Activated T-cell treated with anti-CD3 and anti-CD28 coated beads for 4 hours (primary cell): ENCODE data around the gene KLF3.

Experiments used
- DNase-seq: peaks from one replicate; pipeline ENCODE4 v3.0.0-alpha.2; 2020

The KLF3 gene

DNA sequence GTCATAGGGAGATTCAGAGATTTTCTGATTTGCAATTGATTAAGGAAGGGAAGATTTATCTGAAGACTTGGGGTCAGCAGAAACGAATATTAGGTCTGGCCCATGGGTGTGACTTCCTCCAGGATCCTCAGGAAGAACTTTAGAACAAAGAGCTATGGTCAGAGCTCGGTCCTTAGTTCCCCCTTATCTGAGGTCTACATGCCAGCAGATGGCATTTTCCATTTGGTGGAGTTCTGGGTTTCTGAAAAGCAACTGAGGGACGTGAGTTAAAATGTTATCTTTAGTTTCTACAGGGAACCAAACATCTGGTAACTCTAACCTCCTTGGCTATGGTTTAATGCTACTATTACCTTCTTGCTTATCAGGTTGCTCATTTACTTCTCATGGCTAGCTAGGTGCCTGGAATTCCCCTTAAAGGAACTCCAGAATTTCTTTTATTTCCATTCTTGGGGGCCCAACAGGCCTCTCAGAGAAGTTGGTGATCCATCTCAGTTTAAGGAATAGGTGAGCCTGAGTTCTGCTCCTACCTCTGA, 40.7 kb downstream of the KLF3 start:
- no peak for DNase-seq

- DNase-seq = no peak
Measured at GRCh38 chr4:38706301-38706700, 42.3 kb downstream of the KLF3 start.

DNA sequence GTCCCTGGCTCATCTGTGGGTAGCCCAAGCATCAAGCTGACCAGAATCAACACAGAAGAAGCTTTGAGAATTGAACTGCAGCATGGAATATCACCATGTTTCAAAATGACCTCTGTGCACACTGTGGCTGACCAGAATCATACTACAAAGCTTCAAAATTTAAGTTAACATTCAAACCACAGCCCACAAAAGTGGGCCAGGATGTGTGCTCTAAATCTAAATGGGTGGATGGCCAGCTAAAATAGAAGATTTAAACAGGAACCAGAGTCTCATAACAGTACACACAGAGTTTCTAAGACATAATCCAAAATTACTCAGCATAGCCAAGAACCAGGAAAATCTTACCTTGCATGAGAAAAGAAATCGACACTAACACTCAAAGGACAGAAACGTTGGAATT, 46.1 kb downstream of the KLF3 start:
- no peak for DNase-seq

DNA sequence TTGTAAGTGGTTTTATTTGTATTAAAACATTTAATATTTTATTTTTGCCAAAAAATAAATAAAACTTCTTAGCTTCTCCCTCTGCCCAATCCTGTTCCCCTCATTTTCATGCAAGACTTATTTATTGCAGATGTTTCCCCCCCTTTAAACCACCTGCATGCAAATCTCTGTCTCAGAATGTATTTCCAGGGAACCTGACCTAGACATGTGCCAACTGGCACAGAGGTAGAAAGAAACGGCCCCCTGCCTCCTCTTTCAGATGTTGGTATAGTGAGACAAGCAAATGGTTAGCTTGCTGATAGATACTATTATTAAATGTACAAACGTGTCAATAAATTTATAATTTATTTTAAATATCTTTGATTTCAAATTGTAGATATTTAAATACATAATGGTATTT, 47.1 kb downstream of the KLF3 start:
- DNase-seq = no peak

DNA sequence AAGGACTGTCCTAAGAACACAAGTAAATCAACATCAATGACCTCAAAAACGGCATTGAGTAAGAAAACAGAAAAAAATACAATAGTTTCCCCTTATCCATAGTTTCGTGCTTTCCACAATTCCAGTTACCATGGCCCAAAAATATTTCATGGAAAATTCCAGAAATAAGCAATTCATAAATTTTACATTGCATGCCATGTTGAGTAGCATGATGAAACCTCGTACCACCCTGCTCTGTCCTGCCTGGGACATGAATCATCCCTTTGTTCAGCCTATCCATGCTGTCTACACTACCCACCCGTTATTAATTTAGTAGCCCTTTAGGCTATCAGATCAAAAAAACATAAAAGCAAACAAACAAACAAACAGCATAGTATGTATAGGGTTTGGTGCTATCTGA, 51.1 kb downstream of the KLF3 start:
- DNase-seq = no peak

DNA sequence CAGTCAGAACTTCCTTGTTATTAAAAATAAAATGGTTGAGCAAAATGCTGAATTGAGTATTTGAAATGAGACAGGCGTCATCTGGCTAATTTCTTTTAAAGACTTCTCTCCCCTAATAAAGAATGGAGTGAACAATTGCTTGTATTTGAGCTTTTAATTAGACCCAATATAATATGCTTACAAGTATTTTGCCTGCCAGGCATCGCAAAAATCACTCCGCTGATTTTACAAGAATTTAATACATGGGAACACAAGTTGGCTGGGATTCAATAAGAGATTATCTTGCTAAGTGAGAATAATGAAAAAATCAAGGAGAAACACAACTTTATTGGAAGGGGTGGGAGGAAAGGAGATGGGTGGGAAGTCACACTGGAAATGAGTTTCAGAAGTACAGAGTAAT, 52.3 kb downstream of the KLF3 start:
- no peak for DNase-seq

DNA sequence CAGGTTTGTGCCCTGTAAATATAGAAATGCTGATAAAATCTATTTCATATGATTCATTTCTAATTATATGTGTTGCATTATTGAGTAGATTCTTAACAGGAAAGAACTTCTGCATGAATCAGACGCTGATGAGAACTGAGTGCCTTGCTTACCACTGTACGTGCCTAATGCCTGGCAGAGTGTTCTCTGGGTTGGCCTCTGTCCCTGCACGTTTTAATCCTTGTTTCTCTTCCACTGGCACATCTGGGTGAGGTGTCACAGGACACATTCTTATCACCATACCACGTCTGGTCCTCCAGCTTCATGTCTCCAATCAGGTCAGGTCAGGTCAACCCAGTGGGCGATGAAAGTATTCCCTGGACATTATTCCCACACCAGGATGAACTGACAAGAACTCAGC, 53.6 kb downstream of the KLF3 start:
- DNase-seq = no peak

GRCh38 chr4:38723114-38723513, 59.1 kb downstream of the KLF3 start:
- DNase-seq = no peak

- DNase-seq = no peak
Measured at GRCh38 chr4:38723726-38724474, 59.9 kb downstream of the KLF3 start.

DNA sequence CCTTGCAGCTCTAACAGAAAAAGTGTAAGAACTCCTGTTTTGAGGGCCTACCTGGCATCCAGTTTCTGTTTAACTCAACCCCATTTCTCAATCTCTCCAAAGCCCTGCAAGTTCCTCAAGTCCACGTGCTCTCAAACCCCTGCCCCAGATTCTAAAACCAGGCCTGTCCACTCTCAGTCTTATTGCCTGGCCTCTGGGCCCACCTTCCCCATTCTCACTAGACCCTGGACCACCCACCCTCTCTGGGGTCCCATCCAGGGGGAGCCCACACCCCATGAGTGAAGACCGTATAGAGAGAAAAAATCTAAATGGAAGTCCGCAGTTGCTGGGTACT, 60.4 kb downstream of the KLF3 start:
- no peak for DNase-seq

DNA sequence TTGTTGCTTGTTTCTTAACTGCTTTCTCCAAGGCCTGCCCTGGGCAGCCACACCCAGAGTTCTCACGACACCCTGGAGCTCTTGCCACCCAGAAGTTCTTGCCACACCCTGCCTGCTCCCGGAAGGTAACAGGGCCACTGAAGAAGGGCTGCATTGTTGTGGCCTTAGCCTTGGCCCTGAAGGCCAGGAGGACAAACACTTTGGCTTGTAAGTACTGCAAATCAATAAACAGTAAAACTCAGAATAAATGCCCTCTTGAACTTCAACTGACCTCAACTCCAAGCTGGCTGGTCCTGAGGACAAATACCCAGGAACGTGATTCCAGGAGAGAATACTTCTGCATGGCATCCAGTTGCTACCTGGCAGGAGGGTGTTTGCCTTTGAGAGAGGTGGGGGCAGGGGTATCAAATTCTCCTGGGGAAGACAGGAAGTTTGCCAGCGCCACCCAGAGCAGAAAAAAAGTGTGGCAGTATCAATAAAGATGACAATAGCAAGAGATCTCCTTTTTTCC, 64.7 kb downstream of the KLF3 start:
- no peak for DNase-seq

- no peak for DNase-seq
Measured at GRCh38 chr4:38730493-38730829, 66.5 kb downstream of the KLF3 start.

GRCh38 chr4:38730830-38731646, 67.0 kb downstream of the KLF3 start:
- DNase-seq = peak; percentile 83

DNA sequence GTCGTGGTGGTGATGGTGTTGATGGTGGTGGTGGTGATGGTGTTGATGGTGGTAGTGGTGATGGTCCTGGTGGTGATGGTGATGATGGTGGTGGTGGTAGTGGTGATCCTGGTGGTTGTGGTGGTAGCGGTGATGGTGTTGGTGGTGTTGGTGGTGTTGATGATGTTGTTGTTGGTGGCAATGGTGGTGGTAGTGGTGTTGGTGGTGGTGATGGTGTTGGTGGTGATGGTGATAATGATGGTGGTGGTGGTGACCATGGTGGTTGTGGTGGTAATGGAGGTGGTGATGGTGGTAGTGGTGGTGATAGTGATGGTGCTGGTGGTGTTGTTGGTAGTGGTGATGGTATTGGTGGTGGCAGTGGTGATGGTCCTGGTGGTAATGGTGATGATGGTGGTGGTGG, 69.7 kb downstream of the KLF3 start:
- DNase-seq = no peak

- DNase-seq = no peak
Measured at GRCh38 chr4:38734446-38734845, 70.4 kb downstream of the KLF3 start.

- no peak for DNase-seq
Measured at GRCh38 chr4:38734911-38735310, 70.9 kb downstream of the KLF3 start.

GRCh38 chr4:38735870-38736269, 71.9 kb downstream of the KLF3 start:
- DNase-seq = no peak

- no peak for DNase-seq
Measured at GRCh38 chr4:38738940-38739803, 75.2 kb downstream of the KLF3 start.

DNA sequence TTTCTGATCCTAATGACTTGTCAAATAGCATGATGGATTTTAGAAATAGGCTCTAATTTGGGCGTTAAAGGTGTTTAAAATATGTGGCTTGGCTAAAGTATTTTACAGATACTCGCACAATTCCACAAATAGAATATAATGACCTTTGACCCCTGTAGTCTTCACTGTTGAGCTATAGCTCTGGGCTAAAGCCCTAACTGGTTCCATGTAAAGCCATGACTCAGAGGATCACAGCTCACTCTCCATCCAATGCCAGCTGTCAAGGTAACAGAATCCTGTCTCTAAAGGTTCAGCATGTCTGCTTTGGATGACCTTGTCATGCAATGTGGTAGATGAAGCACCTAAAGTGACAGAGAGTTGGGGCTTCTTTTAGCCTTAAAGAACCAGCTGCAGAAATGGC, 76.3 kb downstream of the KLF3 start:
- DNase-seq = no peak

DNA sequence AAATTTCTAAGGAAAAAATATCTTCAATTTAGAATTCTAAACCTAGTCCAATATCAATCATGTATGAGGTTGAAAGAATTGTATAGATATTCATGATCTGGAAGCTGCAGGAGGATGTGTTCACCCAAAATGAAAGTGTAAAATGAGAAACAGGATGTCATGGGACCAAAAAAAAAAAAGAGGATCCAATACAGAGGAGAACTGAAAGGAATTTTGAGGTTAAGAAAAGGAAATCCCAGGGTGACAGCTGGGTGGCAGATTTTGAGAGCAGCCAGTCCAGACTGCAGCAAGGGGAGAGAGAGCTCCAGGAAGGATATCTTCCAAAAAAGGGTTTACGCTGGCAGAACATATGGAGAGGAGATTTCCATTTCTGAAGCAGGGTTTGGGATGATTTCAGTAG, 79.9 kb downstream of the KLF3 start:
- no peak for DNase-seq

DNA sequence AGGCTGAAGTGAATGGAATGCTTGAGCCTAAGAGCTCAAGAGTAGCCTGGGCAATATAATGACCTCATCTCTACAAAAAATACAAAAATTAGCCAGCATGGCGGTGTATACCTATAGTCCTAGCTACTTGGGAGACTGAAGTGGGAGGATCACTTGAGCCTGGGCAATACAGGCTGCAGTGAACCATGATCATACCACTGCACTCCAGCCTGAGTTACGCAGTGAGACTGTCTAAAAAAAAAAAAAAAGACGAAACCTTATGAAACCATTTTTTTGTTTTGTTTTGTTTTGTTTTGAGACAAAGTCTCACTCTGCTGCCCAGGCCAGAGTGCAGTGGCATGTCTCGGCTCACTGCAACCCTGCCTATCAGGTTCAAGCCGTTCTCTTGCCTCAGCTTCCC, 81.9 kb downstream of the KLF3 start:
- DNase-seq = no peak

- DNase-seq = no peak
Measured at GRCh38 chr4:38747629-38748028, 83.6 kb downstream of the KLF3 start.

DNA sequence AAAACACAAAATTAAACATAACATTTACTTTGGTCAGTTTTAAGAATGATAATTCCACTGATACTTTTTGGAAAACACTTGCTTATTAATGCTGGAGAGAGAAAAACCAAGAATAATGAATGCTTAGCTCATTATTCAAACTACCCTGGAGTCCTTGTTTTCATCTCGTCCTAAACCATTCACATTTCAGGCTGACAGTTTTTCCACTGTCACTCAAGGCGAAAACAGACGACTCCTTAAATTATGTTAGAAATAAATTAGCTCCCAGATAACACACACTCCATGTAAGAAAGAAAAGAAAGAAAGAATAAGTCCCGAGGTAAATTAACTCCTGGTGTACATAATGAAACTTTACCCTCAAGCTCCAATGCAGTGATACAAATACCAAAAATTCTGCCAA, 85.3 kb downstream of the KLF3 start:
- no peak for DNase-seq
